Measurements from ENCODE around the gene NFE2L2. TPM values are rescaled to one million over a fixed set of nuclear protein-coding genes. Genes with fewer than 3 reads are reported as not detected.

The NFE2L2 gene
- total and polyA plus RNA-seq, 9 of the 15 experiments (the other 6 are each of a cell fraction or from before 2014, with no cell fraction given), result 29.3 to 120 (median 59.3) TPM

DNA sequence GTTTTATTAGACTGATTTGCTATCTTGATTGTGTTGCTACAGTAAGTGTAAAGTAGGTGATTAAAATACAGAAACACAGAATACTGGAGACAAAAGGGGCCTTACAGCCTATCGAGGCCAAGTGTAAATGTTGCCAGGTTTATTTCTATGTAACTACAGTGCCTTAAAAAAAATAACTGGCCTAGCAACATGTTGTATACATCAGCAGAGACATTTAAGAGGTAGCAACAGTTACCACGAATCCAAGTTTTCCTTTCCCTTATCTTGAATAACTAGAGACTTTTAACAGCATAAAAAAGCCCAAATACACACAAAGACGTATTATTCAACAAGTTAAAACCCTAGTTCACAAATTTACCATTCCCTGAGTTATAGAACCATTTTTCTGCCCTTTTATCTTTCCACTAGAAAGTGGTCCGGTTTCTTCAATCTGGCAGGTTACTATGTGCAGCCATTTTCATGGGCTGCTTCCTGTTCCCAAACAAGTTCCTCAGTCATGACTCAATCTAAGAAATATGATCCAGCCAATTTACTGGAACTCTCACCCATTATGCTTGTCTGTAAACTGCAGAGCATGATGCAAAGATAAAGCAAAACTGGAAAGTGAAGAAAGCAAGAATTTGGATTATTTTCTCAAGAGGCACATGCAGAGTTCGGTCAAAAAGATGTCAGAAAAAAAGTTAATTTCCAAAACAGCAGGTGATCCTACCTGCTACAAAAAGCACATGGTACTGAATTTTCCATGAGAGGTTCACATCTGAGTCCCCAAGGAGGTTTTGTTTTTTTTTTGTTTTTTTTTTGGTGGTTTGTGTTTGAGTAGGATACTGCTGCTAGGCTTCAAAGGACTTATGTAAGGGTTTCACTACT is 22.2 kb downstream of the NFE2L2 start (continued):
- TF ChIP-seq, protein P1, sequence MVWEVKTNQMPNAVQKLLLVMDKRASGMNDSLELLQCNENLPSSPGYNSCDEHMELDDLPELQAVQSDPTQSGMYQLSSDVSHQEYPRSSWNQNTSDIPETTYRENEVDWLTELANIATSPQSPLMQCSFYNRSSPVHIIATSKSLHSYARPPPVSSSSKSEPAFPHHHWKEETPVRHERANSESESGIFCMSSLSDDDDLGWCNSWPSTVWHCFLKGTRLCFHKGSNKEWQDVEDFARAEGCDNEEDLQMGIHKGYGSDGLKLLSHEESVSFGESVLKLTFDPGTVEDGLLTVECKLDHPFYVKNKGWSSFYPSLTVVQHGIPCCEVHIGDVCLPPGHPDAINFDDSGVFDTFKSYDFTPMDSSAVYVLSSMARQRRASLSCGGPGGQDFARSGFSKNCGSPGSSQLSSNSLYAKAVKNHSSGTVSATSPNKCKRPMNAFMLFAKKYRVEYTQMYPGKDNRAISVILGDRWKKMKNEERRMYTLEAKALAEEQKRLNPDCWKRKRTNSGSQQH (CRISPR knock-in tag; IDR thresholded peaks at IDR 0.05), result no peak
- TF ChIP-seq SRSF9 (IDR thresholded peaks at IDR 0.05; ENCODE audit: borderline replicate concordance, low read depth, low read length) (no peak), SMAD4 (CRISPR knock-in tag; conservative IDR thresholded peaks at IDR 0.05) (peak; percentile 65), ZNF324 (CRISPR knock-in tag; IDR thresholded peaks at IDR 0.05) (no peak), ZBTB17 (CRISPR knock-in tag; IDR thresholded peaks at IDR 0.05) (no peak), ZNF77 (CRISPR knock-in tag; IDR thresholded peaks at IDR 0.05) (no peak), NFE2 (IDR thresholded peaks at IDR 0.05; ENCODE audit: low read depth) (peak; percentile 66), SIRT6 (IDR thresholded peaks at IDR 0.05; ENCODE audit: low read depth, low read length) (no peak), HDAC3 (IDR thresholded peaks at IDR 0.05; ENCODE audit: borderline replicate concordance, partially characterized antibody) (peak; percentile 53), MBD2 (IDR thresholded peaks at IDR 0.05; ENCODE audit: borderline replicate concordance, low read depth) (peak; percentile 38; the same call in 1 of the 2 replicates), THRAP3 (IDR thresholded peaks at IDR 0.05; ENCODE audit: borderline replicate concordance) (no peak), ZEB2 (IDR thresholded peaks at IDR 0.05) (peak; percentile 63; the same call in 1 of the 2 replicates), SOX6 (IDR thresholded peaks at IDR 0.05) (peak; percentile 87), NFYB (IDR thresholded peaks at IDR 0.05; ENCODE audit: extremely low read depth, insufficient read length) (no peak), SIN3B (IDR thresholded peaks at IDR 0.05; ENCODE audit: low read depth) (no peak), OTX1 (CRISPR knock-in tag; IDR thresholded peaks at IDR 0.05) (no peak), MTF1 (CRISPR knock-in tag; IDR thresholded peaks at IDR 0.05; ENCODE audit: borderline replicate concordance) (no peak), SAP30 (IDR thresholded peaks at IDR 0.05; ENCODE audit: borderline replicate concordance, insufficient read depth, low read depth, low read length, poor library complexity, severe bottlenecking) (no peak), CBX8 (IDR thresholded peaks at IDR 0.05; ENCODE audit: borderline replicate concordance, extremely low read depth, low read depth, low read length, poor library complexity, severe bottlenecking) (no peak), PTRF (tag; IDR thresholded peaks at IDR 0.05) (no peak), FOSL1 (tag; conservative IDR thresholded peaks at IDR 0.05) (peak; percentile 93)
- TF ChIP-seq, protein P2, sequence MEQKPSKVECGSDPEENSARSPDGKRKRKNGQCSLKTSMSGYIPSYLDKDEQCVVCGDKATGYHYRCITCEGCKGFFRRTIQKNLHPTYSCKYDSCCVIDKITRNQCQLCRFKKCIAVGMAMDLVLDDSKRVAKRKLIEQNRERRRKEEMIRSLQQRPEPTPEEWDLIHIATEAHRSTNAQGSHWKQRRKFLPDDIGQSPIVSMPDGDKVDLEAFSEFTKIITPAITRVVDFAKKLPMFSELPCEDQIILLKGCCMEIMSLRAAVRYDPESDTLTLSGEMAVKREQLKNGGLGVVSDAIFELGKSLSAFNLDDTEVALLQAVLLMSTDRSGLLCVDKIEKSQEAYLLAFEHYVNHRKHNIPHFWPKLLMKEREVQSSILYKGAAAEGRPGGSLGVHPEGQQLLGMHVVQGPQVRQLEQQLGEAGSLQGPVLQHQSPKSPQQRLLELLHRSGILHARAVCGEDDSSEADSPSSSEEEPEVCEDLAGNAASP (IDR thresholded peaks at IDR 0.05), result no peak
- TF ChIP-seq, protein P3, sequence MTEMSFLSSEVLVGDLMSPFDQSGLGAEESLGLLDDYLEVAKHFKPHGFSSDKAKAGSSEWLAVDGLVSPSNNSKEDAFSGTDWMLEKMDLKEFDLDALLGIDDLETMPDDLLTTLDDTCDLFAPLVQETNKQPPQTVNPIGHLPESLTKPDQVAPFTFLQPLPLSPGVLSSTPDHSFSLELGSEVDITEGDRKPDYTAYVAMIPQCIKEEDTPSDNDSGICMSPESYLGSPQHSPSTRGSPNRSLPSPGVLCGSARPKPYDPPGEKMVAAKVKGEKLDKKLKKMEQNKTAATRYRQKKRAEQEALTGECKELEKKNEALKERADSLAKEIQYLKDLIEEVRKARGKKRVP (CRISPR knock-in tag; IDR thresholded peaks at IDR 0.05), result peak; percentile 81
- TF ChIP-seq, protein P4, sequence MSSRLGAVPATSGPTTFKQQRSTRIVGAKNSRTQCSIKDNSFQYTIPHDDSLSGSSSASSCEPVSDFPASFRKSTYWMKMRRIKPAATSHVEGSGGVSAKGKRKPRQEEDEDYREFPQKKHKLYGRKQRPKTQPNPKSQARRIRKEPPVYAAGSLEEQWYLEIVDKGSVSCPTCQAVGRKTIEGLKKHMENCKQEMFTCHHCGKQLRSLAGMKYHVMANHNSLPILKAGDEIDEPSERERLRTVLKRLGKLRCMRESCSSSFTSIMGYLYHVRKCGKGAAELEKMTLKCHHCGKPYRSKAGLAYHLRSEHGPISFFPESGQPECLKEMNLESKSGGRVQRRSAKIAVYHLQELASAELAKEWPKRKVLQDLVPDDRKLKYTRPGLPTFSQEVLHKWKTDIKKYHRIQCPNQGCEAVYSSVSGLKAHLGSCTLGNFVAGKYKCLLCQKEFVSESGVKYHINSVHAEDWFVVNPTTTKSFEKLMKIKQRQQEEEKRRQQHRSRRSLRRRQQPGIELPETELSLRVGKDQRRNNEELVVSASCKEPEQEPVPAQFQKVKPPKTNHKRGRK (tag; IDR thresholded peaks at IDR 0.05), result no peak

Measured in K562 (cell line).